Endometrial microvascular endothelial cells (primary cell): ENCODE measurements around the gene CACNB1. TPM values are rescaled to one million over a fixed set of nuclear protein-coding genes. Genes with fewer than 3 reads are reported as not detected.

Experiments
- in situ Hi-C: cut with HindIII; loops from 2 replicates; pipeline ENCODE4 v1.10.0; 2017; ENCODE audit warnings: low sequenced_read_pairs, low pct_unique_long_range_greater_than_20kb; ENCODE audit errors: inconsistent ontology term
- total RNA-seq: library from RNA; depleted of rRNA; stranded (reverse); fragments of >200 nt; gene quantifications from one replicate; pipeline ENCODE4 v1.2.3, GENCODE V29; 2015; ENCODE audit errors: inconsistent ontology term

Gene CACNB1
- total RNA-seq, 1 donor from 2014 or later: 2.7 TPM

GRCh38 chr17:39208893-39209292, 11.4 kb upstream of the CACNB1 start:
- in situ Hi-C loops: no loop called here

GRCh38 chr17:39208136-39208535, 10.7 kb upstream of the CACNB1 start:
- in situ Hi-C loops: no loop called here

GRCh38 chr17:39205112-39205526, 7.7 kb upstream of the CACNB1 start:
- in situ Hi-C loops: no loop called here

GRCh38 chr17:39204245-39204644, 6.8 kb upstream of the CACNB1 start:
- in situ Hi-C loops: no loop called here

- in situ Hi-C loops: no loop called here
Observed at GRCh38 chr17:39200957-39201510, 3.6 kb upstream of the CACNB1 start.

GRCh38 chr17:39200070-39200879, 2.8 kb upstream of the CACNB1 start, which contains the start of gene RPL19:
RPL19 (plus strand) TSS chr17:39200283; CDS start chr17:39200345, 62 bp downstream.
- in situ Hi-C loops: no loop called here

DNA sequence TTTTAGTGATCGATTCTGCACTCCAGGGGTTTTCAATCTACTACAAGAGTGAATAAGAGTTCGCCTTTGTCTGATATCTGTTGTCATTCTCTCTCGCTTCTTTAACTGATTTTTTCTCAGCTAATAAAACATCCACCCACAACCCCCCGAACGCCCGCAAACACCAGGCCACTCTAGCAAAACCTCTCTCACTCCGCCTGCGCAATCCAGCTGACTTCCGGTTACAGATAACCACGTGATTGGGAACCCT, 2.3 kb upstream of the CACNB1 start:
- in situ Hi-C loops: no loop called here

- in situ Hi-C loops: no loop called here
Observed at GRCh38 chr17:39198186-39198566, 707 bp upstream of the CACNB1 start.

- in situ Hi-C loops: no loop called here
Observed at GRCh38 chr17:39196808-39197291, 619 bp downstream of the CACNB1 start.

DNA sequence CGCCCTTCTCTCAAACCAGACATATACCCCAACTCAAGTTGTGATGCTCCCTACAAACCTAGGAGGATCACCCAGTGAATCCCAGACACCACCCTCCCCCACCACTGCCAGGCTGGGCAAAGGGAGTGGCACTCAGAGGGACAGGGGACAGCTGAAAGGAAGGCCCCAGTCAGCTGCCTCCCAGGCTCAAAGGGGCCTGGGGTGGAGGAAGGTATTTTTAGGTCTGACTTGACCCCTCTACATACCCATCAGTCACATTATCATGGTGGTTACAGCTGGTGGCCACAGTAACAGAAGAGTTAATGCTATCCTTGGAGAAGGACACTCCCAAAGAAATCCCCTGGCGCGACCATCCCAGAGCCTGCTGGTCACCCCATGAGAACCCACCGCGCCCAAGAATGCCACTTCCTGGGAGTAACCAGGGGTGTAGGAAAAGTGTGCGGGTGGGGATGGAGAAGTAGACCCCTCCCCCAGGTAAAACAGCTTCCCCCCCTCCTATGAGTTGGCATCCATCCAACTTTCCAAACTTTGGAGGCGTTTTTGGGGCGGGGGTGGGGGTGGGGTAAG, 1.1 kb downstream of the CACNB1 start:
- in situ Hi-C loops: no loop called here

- in situ Hi-C loops: no loop called here
Observed at GRCh38 chr17:39195568-39196160, 1.8 kb downstream of the CACNB1 start.

- in situ Hi-C loops: no loop called here
Observed at GRCh38 chr17:39194985-39195524, 2.4 kb downstream of the CACNB1 start.

- in situ Hi-C loops: no loop called here
Observed at GRCh38 chr17:39194089-39194984, 3.1 kb downstream of the CACNB1 start.

DNA sequence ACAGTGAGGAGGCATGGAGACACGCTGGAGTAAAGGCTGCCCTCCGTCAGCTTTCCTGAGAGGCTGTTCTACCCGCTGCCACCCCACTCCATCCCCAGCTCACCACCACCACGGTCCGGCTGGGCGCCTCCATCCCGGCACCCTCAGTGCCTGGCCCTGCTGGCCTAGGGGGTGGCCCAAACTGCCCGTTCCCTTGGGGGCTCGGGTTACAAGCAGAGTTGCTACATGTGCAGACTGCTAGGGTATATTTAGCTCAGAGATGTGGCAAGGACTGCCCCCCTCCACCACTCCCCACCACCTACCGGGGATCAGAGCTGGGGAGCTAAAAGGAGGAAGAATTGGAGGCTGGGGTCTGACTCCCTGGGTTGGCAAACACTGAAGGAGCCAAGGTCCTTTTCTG, 4.1 kb downstream of the CACNB1 start:
- in situ Hi-C loops: no loop called here

DNA sequence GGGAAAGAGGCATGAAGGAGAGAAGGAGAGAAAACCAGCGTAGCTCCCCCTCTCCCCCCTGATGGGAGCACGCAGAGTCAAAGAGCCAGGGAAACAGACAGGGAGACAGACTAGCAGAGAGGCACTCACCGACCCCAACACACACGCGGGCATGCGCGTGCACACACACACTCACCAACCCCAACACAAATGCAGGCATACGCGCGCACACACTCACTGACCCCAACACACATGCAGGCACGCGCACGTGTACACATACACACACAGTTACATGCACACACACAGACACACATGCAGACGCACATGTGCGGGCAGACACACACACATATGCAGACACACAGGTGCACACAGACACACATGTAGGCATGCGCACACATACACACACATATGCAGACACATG, 4.6 kb downstream of the CACNB1 start:
- in situ Hi-C loops: no loop called here

- in situ Hi-C loops: no loop called here
Observed at GRCh38 chr17:39191750-39192510, 5.5 kb downstream of the CACNB1 start.

- in situ Hi-C loops: no loop called here
Observed at GRCh38 chr17:39187152-39187830, 10.2 kb downstream of the CACNB1 start.
